NCI-H2029 (cell line): ENCODE data around the gene GRK3.
"Not testable (repeated sequence)": the region's sequence is repeated elsewhere in the genome, so short reads cannot be mapped to it uniquely, and the experiment has no call there.

Experiments
- DNase-seq: peaks from one replicate; lab custom pipeline; 2025; lab: John Stamatoyannopoulos, UW

GRK3 gene

GRCh38 chr22:25564320-25564978 lies at the start of gene GRK3:
Gene GRK3, plus strand, starts transcription at chr22:25564675. Its CDS starts 366 bp downstream, at chr22:25565041.
- peak; percentile 7 for DNase-seq

- DNase-seq: no peak
These were observed 46.3 kb upstream of the GRK3 start for GRCh38 chr22:25518000-25518663.

- no peak for DNase-seq
These were observed 39.1 kb upstream of the GRK3 start for GRCh38 chr22:25525376-25525775.

- DNase-seq: not testable (repeated sequence)
These were observed 38.5 kb upstream of the GRK3 start for GRCh38 chr22:25525804-25526584.

- not testable (repeated sequence) for DNase-seq
These were observed 37.5 kb upstream of the GRK3 start for GRCh38 chr22:25527016-25527415.

GRCh38 chr22:25528068-25528467 lies 36.4 kb upstream of the GRK3 start:
- not testable (repeated sequence) for DNase-seq

GRCh38 chr22:25529059-25529458 lies 35.4 kb upstream of the GRK3 start:
- not testable (repeated sequence) for DNase-seq

GRCh38 chr22:25529541-25530137 lies 34.8 kb upstream of the GRK3 start:
- DNase-seq: not testable (repeated sequence)

GRCh38 chr22:25531677-25532076 lies 32.8 kb upstream of the GRK3 start:
- not testable (repeated sequence) for DNase-seq

GRCh38 chr22:25534724-25535123 lies 29.8 kb upstream of the GRK3 start:
- DNase-seq: no peak

GRCh38 chr22:25536589-25536988 lies 27.9 kb upstream of the GRK3 start:
- DNase-seq: no peak

- no peak for DNase-seq
These were observed 24.1 kb upstream of the GRK3 start for GRCh38 chr22:25540166-25540907.

GRCh38 chr22:25540908-25541660 lies 23.4 kb upstream of the GRK3 start:
- no peak for DNase-seq

GRCh38 chr22:25542191-25542590 lies 22.3 kb upstream of the GRK3 start:
- DNase-seq: no peak

- no peak for DNase-seq
These were observed 21.6 kb upstream of the GRK3 start for GRCh38 chr22:25542720-25543402.

- no peak for DNase-seq
These were observed 19.3 kb upstream of the GRK3 start for GRCh38 chr22:25545146-25545545.

- no peak for DNase-seq
These were observed 18.8 kb upstream of the GRK3 start for GRCh38 chr22:25545672-25546071.

GRCh38 chr22:25546242-25546641 lies 18.2 kb upstream of the GRK3 start:
- DNase-seq: no peak

GRCh38 chr22:25546751-25547150 lies 17.7 kb upstream of the GRK3 start:
- DNase-seq: no peak

- no peak for DNase-seq
These were observed 15.5 kb upstream of the GRK3 start for GRCh38 chr22:25548866-25549464.
